ENCODE data around the gene MEX3B. TPM values are rescaled to one million over a fixed set of nuclear protein-coding genes. Genes with fewer than 3 reads are reported as not detected.
"Not testable (repeated sequence)": the region's sequence is repeated elsewhere in the genome, so short reads cannot be mapped to it uniquely, and the experiment has no call there.

The MEX3B gene
- total RNA-seq, 1 experiment from 2014 or later, result 0.37 TPM

- no peak overlapping the region for H3K4me3 ChIP-seq (ENCODE audit: low read length)
- no peaks in the 10 kb centered on the region for H4K20me1 ChIP-seq (ENCODE audit: insufficient read depth, low read depth, low read length)
- no peaks in the 10 kb centered on the region for H3K9me3 ChIP-seq (ENCODE audit: low read length)
- no peaks in the 10 kb centered on the region for H3K4me1 ChIP-seq (ENCODE audit: low read length)
- 0 out of 2 replicates have a peak, but pooled peaks cover 4% of the 10 kb centered on the region for H3K27me3 ChIP-seq (ENCODE audit: low read length)
- no peak overlapping the region for H2AFZ ChIP-seq (ENCODE audit: low read length)
- no peak overlapping the region for H3K4me2 ChIP-seq (ENCODE audit: low read depth, low read length, poor library complexity, severe bottlenecking)
- no peak overlapping the region for H3K27ac ChIP-seq (ENCODE audit: low read length)
- no peaks in the 10 kb centered on the region for H3K9me2 ChIP-seq (replicated peaks; ENCODE audit: insufficient read depth, low read length)
- no peaks in the 10 kb centered on the region for H3K36me3 ChIP-seq (ENCODE audit: insufficient read depth, low read length)
- no peak for DNase-seq
- no peaks in the 10 kb centered on the region for H3K79me2 ChIP-seq (ENCODE audit: low read length)
- H3K9ac ChIP-seq (ENCODE audit: low read length), result no peak overlapping the region
These were observed 32.9 kb downstream of the MEX3B start for GRCh38 chr15:82012908-82013307.

- DNase-seq, result no peak
- Histone ChIP-seq H4K20me1 (ENCODE audit: insufficient read depth, low read depth, low read length) (no peaks in the 10 kb centered on the region), H2AFZ (ENCODE audit: low read length) (no peak overlapping the region), H3K9me2 (replicated peaks; ENCODE audit: insufficient read depth, low read length) (no peaks in the 10 kb centered on the region), H3K9me3 (ENCODE audit: low read length) (no peaks in the 10 kb centered on the region), H3K36me3 (ENCODE audit: insufficient read depth, low read length) (no peaks in the 10 kb centered on the region), H3K27ac (ENCODE audit: low read length) (no peak overlapping the region), H3K27me3 (ENCODE audit: low read length) (peaks cover 5% of the 10 kb centered on the region; the same call in 1 of the 2 replicates), H3K4me1 (ENCODE audit: low read length) (no peaks in the 10 kb centered on the region), H3K79me2 (ENCODE audit: low read length) (no peaks in the 10 kb centered on the region), H3K9ac (ENCODE audit: low read length) (no peak overlapping the region), H3K4me2 (ENCODE audit: low read depth, low read length, poor library complexity, severe bottlenecking) (no peak overlapping the region), H3K4me3 (ENCODE audit: low read length) (no peak overlapping the region)
These were observed 40.6 kb downstream of the MEX3B start for GRCh38 chr15:82005239-82005638.

GRCh38 chr15:82003916-82004315 lies 41.9 kb downstream of the MEX3B start:
- Histone ChIP-seq H3K27ac (ENCODE audit: low read length) (no peak overlapping the region), H3K9me2 (replicated peaks; ENCODE audit: insufficient read depth, low read length) (no peaks in the 10 kb centered on the region), H3K9ac (ENCODE audit: low read length) (no peak overlapping the region), H3K4me2 (ENCODE audit: low read depth, low read length, poor library complexity, severe bottlenecking) (peak overlapping the region; percentile 2), H3K4me3 (ENCODE audit: low read length) (no peak overlapping the region), H3K9me3 (ENCODE audit: low read length) (no peaks in the 10 kb centered on the region), H3K27me3 (ENCODE audit: low read length) (peaks cover 5% of the 10 kb centered on the region; the same call in 1 of the 2 replicates), H4K20me1 (ENCODE audit: insufficient read depth, low read depth, low read length) (no peaks in the 10 kb centered on the region), H3K79me2 (ENCODE audit: low read length) (no peaks in the 10 kb centered on the region), H3K4me1 (ENCODE audit: low read length) (no peaks in the 10 kb centered on the region), H2AFZ (ENCODE audit: low read length) (no peak overlapping the region), H3K36me3 (ENCODE audit: insufficient read depth, low read length) (no peaks in the 10 kb centered on the region)
- no peak for DNase-seq

- H3K4me2 ChIP-seq (ENCODE audit: low read depth, low read length, poor library complexity, severe bottlenecking); H3K4me3 ChIP-seq (ENCODE audit: low read length); DNase-seq; H3K36me3 ChIP-seq (ENCODE audit: insufficient read depth, low read length); H3K79me2 ChIP-seq (ENCODE audit: low read length); H2AFZ ChIP-seq (ENCODE audit: low read length); H3K27ac ChIP-seq (ENCODE audit: low read length); H3K27me3 ChIP-seq (ENCODE audit: low read length); H3K9me2 ChIP-seq (replicated peaks; ENCODE audit: insufficient read depth, low read length); H4K20me1 ChIP-seq (ENCODE audit: insufficient read depth, low read depth, low read length); H3K9me3 ChIP-seq (ENCODE audit: low read length); H3K4me1 ChIP-seq (ENCODE audit: low read length); H3K9ac ChIP-seq (ENCODE audit: low read length): not testable (repeated sequence)
These were observed 50.7 kb downstream of the MEX3B start for GRCh38 chr15:81995081-81995480.

GRCh38 chr15:81992523-81992922 lies 53.3 kb downstream of the MEX3B start:
- Histone ChIP-seq H3K9ac (ENCODE audit: low read length) (no peak overlapping the region), H3K9me3 (ENCODE audit: low read length) (peaks cover 7% of the 10 kb centered on the region; the same call in 1 of the 2 replicates), H4K20me1 (ENCODE audit: insufficient read depth, low read depth, low read length) (no peaks in the 10 kb centered on the region), H3K9me2 (replicated peaks; ENCODE audit: insufficient read depth, low read length) (no peaks in the 10 kb centered on the region), H3K4me3 (ENCODE audit: low read length) (no peak overlapping the region), H3K79me2 (ENCODE audit: low read length) (no peaks in the 10 kb centered on the region), H3K27ac (ENCODE audit: low read length) (no peak overlapping the region), H2AFZ (ENCODE audit: low read length) (no peak overlapping the region), H3K36me3 (ENCODE audit: insufficient read depth, low read length) (no peaks in the 10 kb centered on the region), H3K4me1 (ENCODE audit: low read length) (no peaks in the 10 kb centered on the region), H3K4me2 (ENCODE audit: low read depth, low read length, poor library complexity, severe bottlenecking) (no peak overlapping the region), H3K27me3 (ENCODE audit: low read length) (no peaks in the 10 kb centered on the region)
- DNase-seq, result no peak

Other genes with a start within 250 kb of the MEX3B start
- 18.5 and 30.7 TPM in 2 replicates for gene EFL1, start 216.7 kb upstream of the MEX3B start, total RNA-seq (2014; rRNA removed; shearing (Covaris generic); ENCODE audit: low replicate concordance)
- gene SAXO2, start 216.8 kb upstream of the MEX3B start, total RNA-seq (2014; rRNA removed; shearing (Covaris generic); ENCODE audit: low replicate concordance), result 0.60 and 6.8 TPM in 2 replicates

Measured in Karpas-422 (cell line).